GM18519 (cell line): ENCODE results near the gene UNC5B.
"Not testable (repeated sequence)": the region's sequence is repeated elsewhere in the genome, so short reads cannot be mapped to it uniquely, and the experiment has no call there.

Experiments
- ATAC-seq: cut with Tn5 transposase; IDR thresholded peaks from one replicate; pipeline ENCODE4 v1.9.1; 2021; ENCODE audit warnings: mild to moderate bottlenecking, moderate library complexity; ENCODE audit not compliant: unreplicated experiment, low FRiP score

The UNC5B gene

GRCh38 chr10:71207578-71207977 lies 4.8 kb upstream of the UNC5B start:
- no peak for ATAC-seq

- no peak for ATAC-seq
Observed at GRCh38 chr10:71209352-71209715, 3.0 kb upstream of the UNC5B start.

GRCh38 chr10:71209731-71210541 lies 2.4 kb upstream of the UNC5B start:
- ATAC-seq, result no peak

GRCh38 chr10:71210542-71210871 lies 1.9 kb upstream of the UNC5B start:
- ATAC-seq, result no peak

- ATAC-seq, result no peak
Observed at GRCh38 chr10:71211053-71211452, 1.3 kb upstream of the UNC5B start.

GRCh38 chr10:71211775-71212317 lies 524 bp upstream of the UNC5B start:
- no peak for ATAC-seq

GRCh38 chr10:71213127-71213621 lies 804 bp downstream of the UNC5B start:
- no peak for ATAC-seq

- no peak for ATAC-seq
Observed at GRCh38 chr10:71213761-71214440, 1.5 kb downstream of the UNC5B start.

GRCh38 chr10:71214641-71215559 lies 2.5 kb downstream of the UNC5B start:
- no peak for ATAC-seq

- no peak for ATAC-seq
Observed at GRCh38 chr10:71216363-71216695, 4.0 kb downstream of the UNC5B start.

- ATAC-seq, result no peak
Observed at GRCh38 chr10:71216751-71217265, 4.4 kb downstream of the UNC5B start.

- no peak for ATAC-seq
Observed at GRCh38 chr10:71217266-71218045, 5.1 kb downstream of the UNC5B start.

GRCh38 chr10:71218046-71218650 lies 5.8 kb downstream of the UNC5B start:
- no peak for ATAC-seq

- no peak for ATAC-seq
Observed at GRCh38 chr10:71218651-71219050, 6.3 kb downstream of the UNC5B start.

GRCh38 chr10:71219236-71219917 lies 7.0 kb downstream of the UNC5B start:
- not testable (repeated sequence) for ATAC-seq

GRCh38 chr10:71219918-71220688 lies 7.7 kb downstream of the UNC5B start:
- no peak for ATAC-seq

GRCh38 chr10:71220689-71221540 lies 8.5 kb downstream of the UNC5B start:
- no peak for ATAC-seq
